Activated CD4-positive, alpha-beta T cell treated with anti-CD3 and anti-CD28 coated beads, Interleukin-2, amount 10 ng/mL, durations not matched to agents 24 days and 14 days (primary cell): Measurements from ENCODE around the gene PAK2. TPM values are rescaled to one million over a fixed set of nuclear protein-coding genes. Genes with fewer than 3 reads are reported as not detected.
A peak's percentile ranks its signal among the peaks of the same experiment; 100 is the strongest.
"Not testable (repeated sequence)": the region's sequence is repeated elsewhere in the genome, so short reads cannot be mapped to it uniquely, and the experiment has no call there.

Experiments used
- DNase-seq: peaks from one replicate; pipeline ENCODE4 v3.0.0; 2022
- H3K27ac Mint-ChIP-seq: one replicate; pipeline ENCODE4 v1.8.0; 2022; ENCODE audit warnings: mild to moderate bottlenecking, mixed read lengths
- H3K27me3 Mint-ChIP-seq: one replicate; pipeline ENCODE4 v1.8.0; 2022; ENCODE audit warnings: mixed read lengths
- H3K36me3 Mint-ChIP-seq: one replicate; pipeline ENCODE4 v1.8.0; 2022; ENCODE audit warnings: low read depth, mild to moderate bottlenecking, mixed read lengths
- H3K4me1 Mint-ChIP-seq: one replicate; pipeline ENCODE4 v1.8.0; 2021; ENCODE audit warnings: mixed read lengths
- H3K4me3 Mint-ChIP-seq: one replicate; pipeline ENCODE4 v1.8.0; 2022; ENCODE audit warnings: mild to moderate bottlenecking, moderate library complexity, mixed read lengths
- H3K9me3 Mint-ChIP-seq: one replicate; pipeline ENCODE4 v1.8.0; 2021; ENCODE audit warnings: mixed read lengths
- intact Hi-C: fragments of 100-400 bp; cut with micrococcal nuclease; formaldehyde crosslinking; loops from one replicate; pipeline ENCODE4 v1.15.1; 2023
- total RNA-seq: library from RNA; stranded (reverse); gene quantifications from 2 replicates; pipeline ENCODE4 v1.2.3, GENCODE V29; 2022

PAK2 gene
- total RNA-seq, 1 donor from 2014 or later, result 81.1 TPM

DNA sequence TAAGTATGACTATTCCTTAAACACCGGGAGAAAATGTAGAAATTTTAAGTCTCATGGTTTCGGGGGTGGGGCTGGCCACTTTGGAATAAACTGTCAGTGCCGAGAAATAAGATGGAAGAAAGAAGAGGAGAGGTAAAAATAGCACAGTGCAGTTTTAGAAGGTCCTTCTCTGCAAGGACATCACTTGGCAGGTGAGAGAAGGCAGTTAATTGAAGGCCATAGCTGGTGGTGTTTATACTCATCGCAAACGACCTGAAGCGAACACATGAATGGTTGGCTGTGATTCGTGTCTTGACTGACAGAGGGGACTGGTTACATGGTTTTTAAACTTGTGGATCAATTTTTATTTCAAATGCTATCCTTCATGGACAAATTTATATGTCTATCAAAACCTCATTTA lies 73.2 kb downstream of the PAK2 start:
- H3K36me3 Mint-ChIP-seq, result peaks cover 57% of the 10 kb centered on the region
- intact Hi-C loops, result no loop called here
- DNase-seq, result no peak
- H3K4me1 Mint-ChIP-seq, result no peaks in the 10 kb centered on the region
- H3K4me3 Mint-ChIP-seq, result no peak overlapping the region
- no peaks in the 10 kb centered on the region for H3K27me3 Mint-ChIP-seq
- no peak overlapping the region for H3K27ac Mint-ChIP-seq
- H3K9me3 Mint-ChIP-seq, result no peaks in the 10 kb centered on the region

DNA sequence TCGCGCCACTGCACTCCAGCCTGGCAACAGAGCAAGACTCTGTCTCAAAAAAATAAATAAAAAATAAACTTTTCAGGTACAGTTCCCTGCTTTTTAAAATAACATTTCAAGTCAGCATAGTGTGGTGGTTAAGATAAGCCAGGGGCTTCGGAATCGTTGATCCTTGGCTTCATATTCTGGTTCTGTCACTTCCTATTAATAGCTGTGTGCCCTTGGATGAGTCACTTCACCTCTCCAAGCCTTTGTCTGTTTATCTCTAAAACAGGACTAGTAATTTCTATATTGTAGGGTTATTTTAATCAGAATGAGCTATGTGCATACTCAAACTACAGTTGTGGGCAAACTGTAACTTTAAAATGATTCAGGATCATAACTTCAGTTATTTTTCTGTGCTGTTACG lies 74.2 kb downstream of the PAK2 start:
- Mint-ChIP-seq H3K4me1 (no peaks in the 10 kb centered on the region), H3K4me3 (no peak overlapping the region), H3K27ac (no peak overlapping the region), H3K36me3 (peaks cover 57% of the 10 kb centered on the region), H3K9me3 (no peaks in the 10 kb centered on the region), H3K27me3 (no peaks in the 10 kb centered on the region)
- intact Hi-C loops, result no loop called here
- no peak for DNase-seq

DNA sequence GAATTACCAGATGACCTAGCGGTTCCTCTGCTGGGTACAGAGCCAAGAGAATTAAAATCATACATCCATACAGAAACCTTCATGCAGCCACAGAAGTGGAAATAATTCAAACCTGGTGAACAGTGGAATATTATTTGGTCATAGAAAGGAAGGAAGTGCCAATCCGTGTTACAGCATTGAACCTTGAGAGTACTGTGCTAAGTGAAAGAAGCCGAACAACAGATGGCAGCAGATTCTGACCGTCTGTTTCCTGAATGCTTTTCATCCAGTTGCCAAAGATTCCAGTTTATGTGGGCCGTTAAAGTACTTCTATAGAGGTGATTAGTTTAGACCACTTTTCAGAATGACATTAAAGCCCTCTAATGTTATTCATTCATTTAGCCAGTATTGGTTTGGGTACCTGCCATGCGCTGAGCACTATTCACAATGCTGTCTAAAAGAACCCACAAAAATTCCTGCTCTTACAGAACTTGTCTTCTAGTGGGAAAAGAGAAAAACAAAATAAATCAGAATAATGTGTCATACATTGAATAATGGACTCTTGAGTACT lies 82.2 kb downstream of the PAK2 start:
- H3K36me3 Mint-ChIP-seq, result peaks cover 51% of the 10 kb centered on the region
- no peaks in the 10 kb centered on the region for H3K9me3 Mint-ChIP-seq
- no peak overlapping the region for H3K4me3 Mint-ChIP-seq
- no peaks in the 10 kb centered on the region for H3K27me3 Mint-ChIP-seq
- no peak overlapping the region for H3K27ac Mint-ChIP-seq
- no peak for DNase-seq
- H3K4me1 Mint-ChIP-seq, result no peaks in the 10 kb centered on the region
- intact Hi-C loops, result no loop called here

DNA sequence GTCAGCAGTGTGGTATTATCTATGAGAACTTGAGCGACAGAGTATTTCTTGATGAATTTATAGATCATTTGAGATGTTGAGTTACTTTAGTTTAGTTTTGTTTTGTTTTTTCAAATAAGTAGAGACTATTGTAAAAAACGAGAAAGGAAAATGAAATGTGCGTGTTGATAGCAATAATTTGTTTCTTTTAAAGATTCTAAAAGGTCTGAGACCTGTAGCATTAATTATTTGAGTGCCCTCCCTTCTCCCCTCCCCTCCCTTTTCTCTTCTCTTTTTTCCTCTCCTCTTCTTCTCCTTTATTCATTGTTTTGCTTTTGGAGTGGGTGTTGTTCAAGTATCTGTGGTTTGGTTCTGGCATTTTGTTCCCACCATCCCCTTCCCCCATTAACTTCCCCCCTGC lies 90.0 kb downstream of the PAK2 start:
- intact Hi-C loops, H3K27ac Mint-ChIP-seq, H3K27me3 Mint-ChIP-seq, H3K4me3 Mint-ChIP-seq, DNase-seq, H3K4me1 Mint-ChIP-seq, H3K9me3 Mint-ChIP-seq: not testable (repeated sequence)
- peaks cover 25% of the 10 kb centered on the region for H3K36me3 Mint-ChIP-seq

DNA sequence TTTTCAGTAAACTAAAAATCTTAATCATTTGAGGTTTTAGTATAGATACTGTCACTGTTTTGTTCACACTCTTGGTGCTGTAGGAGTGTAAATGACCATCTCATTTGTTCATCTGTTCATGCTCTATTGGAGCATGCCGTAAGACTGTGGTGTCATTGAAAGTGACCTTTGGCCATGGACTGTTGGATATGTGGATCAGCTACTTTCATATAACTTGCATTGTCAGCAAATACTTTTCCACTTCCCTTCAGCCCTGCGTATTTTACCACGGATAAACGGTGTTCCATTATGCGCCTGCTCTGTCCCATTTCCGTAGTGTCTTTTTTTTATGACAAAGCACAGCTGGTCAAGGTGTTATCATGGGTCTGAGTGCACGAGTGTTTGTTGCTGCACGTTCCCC lies 95.4 kb downstream of the PAK2 start:
- intact Hi-C loops, result loop anchor here (5.0 kb wide), 1 partner anchor 352 kb away; no protein-coding TSS in a partner anchor
- H3K9me3 Mint-ChIP-seq, result no peaks in the 10 kb centered on the region
- H3K4me3 Mint-ChIP-seq, result no peak overlapping the region
- peaks cover 9% of the 10 kb centered on the region for H3K36me3 Mint-ChIP-seq
- H3K27me3 Mint-ChIP-seq, result no peaks in the 10 kb centered on the region
- H3K4me1 Mint-ChIP-seq, result peaks cover 3% of the 10 kb centered on the region
- H3K27ac Mint-ChIP-seq, result no peak overlapping the region
- DNase-seq, result no peak

DNA sequence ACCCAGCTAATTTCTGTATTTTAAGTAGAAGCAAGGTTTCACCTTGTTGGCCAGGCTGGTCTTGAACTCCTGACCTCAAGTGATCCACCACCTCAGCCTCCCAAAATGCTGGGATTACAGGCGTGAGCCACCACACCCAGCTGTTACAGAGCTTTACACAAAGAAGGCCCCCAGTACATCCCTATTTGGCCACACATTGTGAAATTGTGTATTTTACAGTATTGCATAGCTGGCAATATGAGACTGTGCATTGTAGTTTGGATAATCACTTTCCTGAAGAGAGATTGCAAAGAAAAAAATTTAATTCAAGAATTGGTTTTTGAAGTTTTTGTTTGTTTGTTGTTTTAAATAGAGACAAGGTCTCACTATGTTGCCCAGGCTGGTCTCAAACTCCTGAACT lies 97.0 kb downstream of the PAK2 start:
- not testable (repeated sequence) for H3K4me1 Mint-ChIP-seq, H3K4me3 Mint-ChIP-seq, H3K9me3 Mint-ChIP-seq, DNase-seq, H3K36me3 Mint-ChIP-seq, H3K27ac Mint-ChIP-seq, H3K27me3 Mint-ChIP-seq
- intact Hi-C loops, result loop anchor here (5.0 kb wide), 1 partner anchor 351 kb away; no protein-coding TSS in a partner anchor

DNA sequence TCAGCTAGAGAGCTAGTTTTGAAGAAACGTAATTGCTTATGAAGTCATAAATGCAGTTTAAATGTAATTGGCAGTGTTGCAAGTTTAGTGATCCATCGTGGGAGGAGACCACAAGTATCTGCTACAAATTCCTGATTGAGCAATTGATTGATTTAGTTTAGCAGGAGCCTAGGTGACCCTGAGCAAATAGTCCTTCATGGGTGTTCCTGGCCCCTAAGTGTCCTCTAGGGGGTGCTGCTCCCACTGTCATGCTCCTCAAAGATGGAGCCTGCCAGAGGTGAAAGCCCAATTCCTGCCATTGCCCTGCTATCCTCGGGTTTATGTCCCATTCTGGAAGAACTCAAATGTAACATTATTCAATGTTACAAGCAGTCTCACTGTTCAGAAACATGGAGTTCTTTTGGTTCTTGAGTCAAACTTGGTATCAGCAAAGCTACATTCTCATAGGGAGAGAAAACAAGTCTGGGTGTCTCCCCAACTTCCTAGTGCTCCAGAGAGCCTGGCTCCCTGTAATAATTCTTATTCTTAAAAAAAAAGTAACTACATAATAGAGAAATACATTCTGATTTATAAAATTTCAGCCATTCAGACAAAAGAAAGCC lies 98.3 kb downstream of the PAK2 start:
- Mint-ChIP-seq H3K27me3 (no peaks in the 10 kb centered on the region), H3K9me3 (no peaks in the 10 kb centered on the region), H3K27ac (no peak overlapping the region), H3K4me1 (peaks cover 3% of the 10 kb centered on the region), H3K4me3 (no peak overlapping the region), H3K36me3 (no peaks in the 10 kb centered on the region)
- intact Hi-C loops, result loop anchor here (1.0 to 5.0 kb wide), 3 partner anchors 132 to 349 kb away; no protein-coding TSS in a partner anchor
- peak; percentile 91 for DNase-seq

DNA sequence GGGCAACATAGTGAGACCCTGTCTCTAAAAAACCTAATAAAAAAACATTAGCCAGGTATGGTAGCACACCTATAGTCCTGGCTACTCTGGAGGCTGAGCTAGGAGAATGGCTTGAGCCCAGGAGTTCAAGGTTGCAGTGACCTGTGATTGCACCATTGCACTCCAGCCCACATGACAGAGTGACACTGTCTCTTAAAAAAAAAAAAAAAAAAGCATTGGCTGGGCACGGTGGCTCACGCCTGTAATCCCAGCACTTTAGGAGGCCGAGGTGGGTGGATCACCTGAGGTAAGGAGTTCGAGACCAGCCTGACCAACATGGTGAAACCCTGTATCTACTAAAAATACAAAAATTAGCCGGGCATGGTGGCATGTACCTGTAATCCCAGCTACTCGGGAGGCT lies 99.7 kb downstream of the PAK2 start:
- DNase-seq, H3K4me3 Mint-ChIP-seq, H3K27me3 Mint-ChIP-seq, H3K36me3 Mint-ChIP-seq, H3K4me1 Mint-ChIP-seq, H3K9me3 Mint-ChIP-seq, H3K27ac Mint-ChIP-seq: not testable (repeated sequence)
- intact Hi-C loops, result loop anchor here (2.0 to 5.0 kb wide), 2 partner anchors 191 to 348 kb away; no protein-coding TSS in a partner anchor

DNA sequence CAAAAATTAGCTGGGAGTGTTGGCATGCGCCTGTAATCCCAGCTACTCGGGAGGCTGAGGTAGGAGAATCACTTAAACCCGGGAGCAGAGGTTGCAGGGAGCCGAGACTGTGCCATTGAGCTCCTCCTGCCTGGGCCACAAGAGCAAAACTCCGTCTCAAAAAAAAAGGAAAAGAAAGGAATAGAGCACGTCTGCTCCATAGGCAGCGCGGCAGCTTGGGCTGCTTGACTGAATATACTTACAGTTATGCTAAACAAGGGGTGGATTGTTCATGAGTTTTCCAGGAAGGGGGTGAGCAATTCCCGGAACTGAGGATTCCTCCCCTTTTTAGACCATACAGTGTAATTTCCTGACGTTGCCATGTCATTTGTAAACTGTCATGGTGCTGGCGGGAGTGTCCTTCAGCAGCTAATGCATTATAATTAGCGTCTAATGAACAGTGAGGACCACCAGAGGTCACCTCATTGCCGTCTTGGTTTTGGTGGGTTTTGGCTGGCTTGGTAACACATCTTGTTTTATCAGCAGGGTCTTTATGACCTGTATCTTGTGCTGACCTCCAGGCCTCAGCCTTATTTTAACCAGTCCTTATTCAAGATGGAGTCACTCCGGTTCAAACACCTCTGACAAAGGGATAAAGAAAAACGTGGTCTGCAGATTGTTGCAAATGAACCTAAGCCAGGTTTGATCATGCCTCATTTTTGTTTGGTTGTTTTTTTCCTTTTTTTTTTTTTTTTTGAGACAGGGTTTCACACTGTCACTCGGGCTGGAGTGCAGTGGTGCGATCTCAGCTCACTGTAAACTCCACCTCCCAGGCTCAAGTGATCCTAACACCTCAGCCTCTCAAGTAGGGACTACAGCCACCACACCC lies 103.1 kb downstream of the PAK2 start:
- no peaks in the 10 kb centered on the region for H3K27me3 Mint-ChIP-seq
- no peak for DNase-seq
- H3K9me3 Mint-ChIP-seq, result no peaks in the 10 kb centered on the region
- no peaks in the 10 kb centered on the region for H3K36me3 Mint-ChIP-seq
- intact Hi-C loops, result no loop called here
- H3K4me1 Mint-ChIP-seq, result no peaks in the 10 kb centered on the region
- H3K27ac Mint-ChIP-seq, result no peak overlapping the region
- H3K4me3 Mint-ChIP-seq, result no peak overlapping the region

DNA sequence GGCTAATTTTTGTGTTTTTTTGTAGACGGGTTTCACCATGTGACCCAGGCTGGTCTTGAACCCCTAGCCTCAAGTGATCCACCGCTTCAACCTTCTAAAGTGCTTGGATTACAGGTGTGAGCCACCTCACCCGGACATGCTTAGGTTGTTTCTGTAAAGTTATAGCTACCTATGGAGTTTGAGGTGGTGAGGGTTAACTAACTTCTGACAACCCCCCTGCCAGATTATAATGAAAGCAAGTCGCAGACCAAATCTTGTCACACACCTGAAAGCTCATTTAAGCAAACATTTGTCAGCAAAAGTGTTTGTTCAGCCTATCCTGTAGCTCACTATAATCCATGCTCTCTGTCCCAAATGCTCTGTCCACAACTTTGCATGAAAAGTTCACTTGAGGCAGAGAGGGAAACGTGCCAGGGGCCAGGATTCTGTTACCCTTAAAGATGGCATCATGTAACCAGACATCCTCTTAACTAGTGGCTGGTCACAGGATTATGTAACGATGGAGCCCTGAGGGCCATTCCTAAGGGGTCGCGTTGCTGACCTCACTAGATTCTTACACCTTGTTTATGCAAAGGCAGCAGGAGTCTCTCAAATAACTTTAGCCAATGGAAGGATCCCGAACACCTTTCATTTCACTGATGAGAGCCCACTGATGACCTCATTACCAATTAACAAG lies 103.9 kb downstream of the PAK2 start:
- DNase-seq, result no peak
- Mint-ChIP-seq H3K27me3 (no peaks in the 10 kb centered on the region), H3K4me3 (no peak overlapping the region), H3K4me1 (no peaks in the 10 kb centered on the region), H3K9me3 (no peaks in the 10 kb centered on the region), H3K27ac (no peak overlapping the region), H3K36me3 (no peaks in the 10 kb centered on the region)
- intact Hi-C loops, result no loop called here

DNA sequence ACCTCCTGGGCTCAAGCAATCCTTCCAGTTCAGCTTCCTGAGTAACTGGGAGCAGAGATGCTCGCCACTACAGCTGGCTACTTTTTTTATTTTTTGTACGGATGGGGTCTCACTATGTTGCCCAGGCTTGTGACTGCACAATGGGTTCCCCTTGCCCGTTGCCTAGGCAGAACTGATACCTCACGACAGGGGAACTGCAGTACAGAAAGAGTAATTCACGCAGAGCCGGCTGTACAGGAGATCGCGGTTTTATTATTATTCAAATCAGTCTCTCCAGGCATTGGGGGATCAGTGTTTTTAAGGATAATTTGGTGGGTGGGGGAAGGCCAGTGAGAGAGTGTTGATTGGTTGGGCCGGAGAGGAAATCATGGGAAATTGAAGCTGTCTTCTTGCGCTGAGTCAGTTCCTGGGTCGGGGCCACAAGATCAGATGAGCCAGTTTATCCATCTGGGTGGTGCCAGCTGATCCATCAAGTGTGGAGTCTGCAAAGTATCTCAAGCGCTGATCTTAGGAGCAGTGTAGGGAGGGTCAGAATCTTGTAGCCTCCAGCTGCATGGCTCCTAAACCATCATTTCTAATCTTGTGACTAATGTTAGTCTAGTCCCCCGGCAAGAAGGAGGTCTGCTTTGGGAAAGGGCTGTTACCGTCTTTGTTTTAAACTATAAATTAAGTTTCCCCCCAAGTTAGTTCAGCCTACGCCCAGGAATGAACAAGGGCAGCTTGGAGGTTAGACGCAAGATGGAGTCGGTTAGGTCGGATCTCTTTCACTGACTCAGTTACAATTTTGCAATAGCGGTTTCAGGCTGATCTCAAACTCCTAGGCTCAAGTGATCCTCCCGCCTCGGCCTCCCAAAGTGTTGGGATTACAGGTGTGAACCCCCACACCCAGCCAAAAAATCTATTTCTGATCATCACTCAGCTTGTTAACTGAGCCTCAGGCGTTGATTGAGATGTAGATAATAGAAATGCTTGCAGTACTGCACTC lies 104.9 kb downstream of the PAK2 start:
- H3K4me3 Mint-ChIP-seq, H3K9me3 Mint-ChIP-seq, intact Hi-C loops, H3K36me3 Mint-ChIP-seq, H3K27me3 Mint-ChIP-seq, H3K27ac Mint-ChIP-seq, DNase-seq, H3K4me1 Mint-ChIP-seq: not testable (repeated sequence)

DNA sequence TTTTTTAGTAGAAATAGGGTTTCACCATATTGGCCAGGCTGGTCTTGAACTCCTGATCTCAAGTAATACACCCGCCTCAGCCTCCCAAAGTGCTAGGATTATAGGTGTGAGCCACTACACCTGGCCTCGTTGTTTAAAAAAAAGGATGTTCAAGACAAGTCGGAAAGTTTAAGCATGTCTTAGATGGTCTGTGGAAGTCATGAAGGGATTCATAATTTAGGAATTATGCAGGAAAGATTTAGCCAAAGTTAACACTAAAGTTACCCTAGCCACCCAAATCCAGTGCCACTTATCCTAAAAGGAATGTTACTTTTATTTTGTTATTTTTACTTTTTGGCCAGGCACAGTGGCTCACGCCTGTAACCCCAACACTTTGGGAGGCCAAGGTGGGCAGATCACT lies 108.7 kb downstream of the PAK2 start:
- intact Hi-C loops, H3K36me3 Mint-ChIP-seq, H3K9me3 Mint-ChIP-seq, H3K27ac Mint-ChIP-seq, DNase-seq, H3K4me3 Mint-ChIP-seq, H3K27me3 Mint-ChIP-seq, H3K4me1 Mint-ChIP-seq: not testable (repeated sequence)

DNA sequence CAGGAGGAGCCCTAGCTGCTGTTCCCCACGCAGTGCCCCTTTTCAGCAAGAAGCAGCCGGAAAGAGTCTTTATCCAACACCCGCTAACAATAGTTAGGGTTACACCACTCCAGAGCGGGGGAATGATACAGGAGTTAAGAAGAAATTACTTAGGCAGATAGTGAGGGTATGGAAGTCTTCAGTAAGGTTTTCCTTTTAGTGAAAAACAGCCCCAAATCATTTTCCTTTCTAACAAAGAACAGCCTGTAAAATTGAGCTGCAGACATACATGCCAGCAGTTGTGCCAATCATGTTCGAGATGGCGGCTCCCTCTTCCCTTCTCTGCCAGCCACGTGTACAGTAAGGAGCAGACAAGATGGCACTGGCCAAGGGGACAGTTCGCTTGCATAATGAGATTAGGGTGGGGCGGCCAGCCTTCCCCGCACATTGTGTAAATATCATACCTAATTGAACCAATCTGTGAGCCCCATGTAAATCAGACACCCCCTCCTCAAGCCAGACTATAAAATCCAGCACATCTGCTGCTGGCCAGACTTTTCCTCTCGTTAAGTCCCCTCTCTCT lies 109.6 kb downstream of the PAK2 start:
- no peaks in the 10 kb centered on the region for H3K27me3 Mint-ChIP-seq
- no peaks in the 10 kb centered on the region for H3K9me3 Mint-ChIP-seq
- H3K4me1 Mint-ChIP-seq, result no peaks in the 10 kb centered on the region
- no peaks in the 10 kb centered on the region for H3K36me3 Mint-ChIP-seq
- intact Hi-C loops, result no loop called here
- DNase-seq, result no peak
- no peak overlapping the region for H3K27ac Mint-ChIP-seq
- no peak overlapping the region for H3K4me3 Mint-ChIP-seq
